WTC11 (cell line): ENCODE results near the gene KDM2A.

Experiments used
- JAZF1 ChIP-seq: fragments of 250-450 bp; sonication (Bioruptor Pico); IDR thresholded peaks from 2 replicates; pipeline ENCODE4 v1.9.0; 2021; ENCODE audit warnings: moderate library complexity, mild to moderate bottlenecking, inconsistent platforms
- JUN ChIP-seq: sonication (generic); formaldehyde crosslinking; IDR thresholded peaks from 2 replicates; pipeline ENCODE4 v1.8.0; 2023; ENCODE audit warnings: mild to moderate bottlenecking, missing genetic modification reagents
- ZNF263 ChIP-seq: sonication (generic); formaldehyde crosslinking; IDR thresholded peaks from 2 replicates; pipeline ENCODE4 v1.8.1; 2022; ENCODE audit warnings: low read depth, mild to moderate bottlenecking, moderate library complexity, missing genetic modification reagents
- TF ChIP-seq, protein P1 (sequence below): fragments of 200-600 bp; IDR thresholded peaks from 2 replicates; pipeline ENCODE4 v1.8.0; 2022; ENCODE audit warnings: antibody characterized with exemption
- TF ChIP-seq, protein P2 (sequence below): sonication (generic); formaldehyde crosslinking; IDR thresholded peaks from 2 replicates; pipeline ENCODE4 v1.8.0; 2022; ENCODE audit warnings: mild to moderate bottlenecking, missing genetic modification reagents
- TF ChIP-seq, protein P3 (sequence below): sonication (generic); formaldehyde crosslinking; IDR thresholded peaks from 2 replicates; pipeline ENCODE4 v1.8.1; 2023; ENCODE audit warnings: mild to moderate bottlenecking, moderate library complexity, missing genetic modification reagents

DNA sequence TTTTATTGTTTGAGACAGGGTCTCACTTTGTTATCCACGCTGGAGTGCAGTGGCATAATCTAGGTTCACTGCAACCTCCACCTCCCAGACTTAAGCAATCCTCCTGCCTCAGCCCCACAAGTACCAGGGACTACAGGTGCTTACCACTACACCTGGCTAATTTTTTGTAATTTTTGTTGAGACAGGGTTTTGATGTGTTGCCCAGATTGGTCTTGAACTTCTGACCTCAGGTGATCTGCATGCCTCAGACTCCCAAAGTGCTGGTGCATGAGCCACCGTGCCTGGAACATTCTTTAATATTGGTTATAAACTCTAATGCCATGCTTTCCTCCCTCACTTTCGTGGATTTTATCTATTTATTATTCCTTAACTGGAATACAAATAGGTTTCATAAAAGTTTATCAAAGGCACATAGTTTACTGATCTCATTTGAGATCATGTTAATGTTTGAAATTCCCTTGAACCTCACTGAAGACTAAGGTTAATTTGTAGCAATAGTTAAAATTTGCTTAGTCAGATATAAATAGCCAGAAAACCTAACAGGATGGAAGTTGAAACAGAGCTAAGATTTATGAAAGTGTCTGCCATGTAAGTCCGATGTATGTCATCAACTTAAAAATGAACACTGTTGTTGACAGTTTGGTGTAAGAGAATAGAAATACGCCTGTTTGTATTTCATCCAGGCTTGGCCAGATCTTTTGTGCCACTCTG is 27.6 kb downstream of the KDM2A start:
- TF ChIP-seq, protein P1, sequence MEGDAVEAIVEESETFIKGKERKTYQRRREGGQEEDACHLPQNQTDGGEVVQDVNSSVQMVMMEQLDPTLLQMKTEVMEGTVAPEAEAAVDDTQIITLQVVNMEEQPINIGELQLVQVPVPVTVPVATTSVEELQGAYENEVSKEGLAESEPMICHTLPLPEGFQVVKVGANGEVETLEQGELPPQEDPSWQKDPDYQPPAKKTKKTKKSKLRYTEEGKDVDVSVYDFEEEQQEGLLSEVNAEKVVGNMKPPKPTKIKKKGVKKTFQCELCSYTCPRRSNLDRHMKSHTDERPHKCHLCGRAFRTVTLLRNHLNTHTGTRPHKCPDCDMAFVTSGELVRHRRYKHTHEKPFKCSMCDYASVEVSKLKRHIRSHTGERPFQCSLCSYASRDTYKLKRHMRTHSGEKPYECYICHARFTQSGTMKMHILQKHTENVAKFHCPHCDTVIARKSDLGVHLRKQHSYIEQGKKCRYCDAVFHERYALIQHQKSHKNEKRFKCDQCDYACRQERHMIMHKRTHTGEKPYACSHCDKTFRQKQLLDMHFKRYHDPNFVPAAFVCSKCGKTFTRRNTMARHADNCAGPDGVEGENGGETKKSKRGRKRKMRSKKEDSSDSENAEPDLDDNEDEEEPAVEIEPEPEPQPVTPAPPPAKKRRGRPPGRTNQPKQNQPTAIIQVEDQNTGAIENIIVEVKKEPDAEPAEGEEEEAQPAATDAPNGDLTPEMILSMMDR = no peak
- TF ChIP-seq ZNF263 (CRISPR knock-in tag) (no peak), JAZF1 (CRISPR knock-in tag) (no peak), JUN (CRISPR knock-in tag) (no peak)
- TF ChIP-seq, protein P2, sequence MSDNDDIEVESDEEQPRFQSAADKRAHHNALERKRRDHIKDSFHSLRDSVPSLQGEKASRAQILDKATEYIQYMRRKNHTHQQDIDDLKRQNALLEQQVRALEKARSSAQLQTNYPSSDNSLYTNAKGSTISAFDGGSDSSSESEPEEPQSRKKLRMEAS (CRISPR knock-in tag) = no peak
- TF ChIP-seq, protein P3, sequence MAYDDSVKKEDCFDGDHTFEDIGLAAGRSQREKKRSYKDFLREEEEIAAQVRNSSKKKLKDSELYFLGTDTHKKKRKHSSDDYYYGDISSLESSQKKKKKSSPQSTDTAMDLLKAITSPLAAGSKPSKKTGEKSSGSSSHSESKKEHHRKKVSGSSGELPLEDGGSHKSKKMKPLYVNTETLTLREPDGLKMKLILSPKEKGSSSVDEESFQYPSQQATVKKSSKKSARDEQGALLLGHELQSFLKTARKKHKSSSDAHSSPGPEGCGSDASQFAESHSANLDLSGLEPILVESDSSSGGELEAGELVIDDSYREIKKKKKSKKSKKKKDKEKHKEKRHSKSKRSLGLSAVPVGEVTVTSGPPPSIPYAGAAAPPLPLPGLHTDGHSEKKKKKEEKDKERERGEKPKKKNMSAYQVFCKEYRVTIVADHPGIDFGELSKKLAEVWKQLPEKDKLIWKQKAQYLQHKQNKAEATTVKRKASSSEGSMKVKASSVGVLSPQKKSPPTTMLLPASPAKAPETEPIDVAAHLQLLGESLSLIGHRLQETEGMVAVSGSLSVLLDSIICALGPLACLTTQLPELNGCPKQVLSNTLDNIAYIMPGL (CRISPR knock-in tag) = no peak
